Right lung (tissue), 10 donors: Measurements from ENCODE around the gene PHF14. TPM values are rescaled to one million over a fixed set of nuclear protein-coding genes. Genes with fewer than 3 reads are reported as not detected.
"Not testable (repeated sequence)": the region's sequence is repeated elsewhere in the genome, so short reads cannot be mapped to it uniquely, and the experiment has no call there.

Experiments
- DNase-seq, 2 donors: peaks; one replicate each; pipeline ENCODE4 v3.0.0-alpha.2; 2013
- long read RNA-seq, 8 donors: transcript quantifications; one replicate each; lab custom pipeline, GENCODE V29; 2026
- polyA plus RNA-seq, 5 donors: library from polyadenylated mRNA; unstranded; fragments of 120-200 nt; gene quantifications; one replicate each; pipeline versions ENCODE4 v1.2.1 to v1.2.3, GENCODE V29; 2013; ENCODE audit warnings: inconsistent platforms in 1 of 5, low replicate concordance in 1 of 5; ENCODE audit not compliant: insufficient read length in 5 of 5, insufficient read depth in 1 of 5

Gene PHF14
- polyA plus RNA-seq: 10 to 100 TPM; 57.9 to 83.7 (median 70.1) TPM
- long read RNA-seq, donor 1, partial matches to known transcripts: 36 of 45 reads
- long read RNA-seq, donor 1, other reads (novel, unspliced or antisense): 0 of 45 reads
- long read RNA-seq, donor 2, partial matches to known transcripts: 6 of 11 reads
- long read RNA-seq, donor 2, other reads (novel, unspliced or antisense): 0 of 11 reads
- long read RNA-seq, donor 3, partial matches to known transcripts: 47 of 58 reads
- long read RNA-seq, donor 3, other reads (novel, unspliced or antisense): 0 of 58 reads
- long read RNA-seq, donor 4, partial matches to known transcripts: 23 of 32 reads
- long read RNA-seq, donor 4, other reads (novel, unspliced or antisense): 0 of 32 reads
- long read RNA-seq, donor 5, transcript PHF14-205 (2 exons, 695 nt): major isoform, 7 of 55 reads
- long read RNA-seq, donor 5, partial matches to known transcripts: 43 of 55 reads
- long read RNA-seq, donor 5, other reads (novel, unspliced or antisense): 0 of 55 reads
- long read RNA-seq, donor 6, transcript PHF14-205 (2 exons, 695 nt): major isoform, 7 of 43 reads
- long read RNA-seq, donor 6, partial matches to known transcripts: 32 of 43 reads
- long read RNA-seq, donor 6, other reads (novel, unspliced or antisense): 0 of 43 reads
- long read RNA-seq, donor 7, partial matches to known transcripts: 8 of 10 reads
- long read RNA-seq, donor 7, other reads (novel, unspliced or antisense): 0 of 10 reads
- long read RNA-seq, donor 8, partial matches to known transcripts: 0 of 4 reads
- long read RNA-seq, donor 8, other reads (novel, unspliced or antisense): 0 of 4 reads

GRCh38 chr7:10973061-10973941 is at the start of gene PHF14:
TSS of gene PHF14 (plus strand) at chr7:10973872. CDS start at chr7:10974324, 452 bp downstream.
- peak; percentile 96 to 97 for DNase-seq

- no peak for DNase-seq
Measured at GRCh38 chr7:10924370-10924769, 49.3 kb upstream of the PHF14 start.

- DNase-seq: not testable (repeated sequence)
Measured at GRCh38 chr7:10928203-10928602, 45.5 kb upstream of the PHF14 start.

GRCh38 chr7:10930551-10930950 is 43.1 kb upstream of the PHF14 start:
- DNase-seq: no peak

GRCh38 chr7:10931161-10931560 is 42.5 kb upstream of the PHF14 start:
- DNase-seq: no peak

GRCh38 chr7:10934292-10934691 is 39.4 kb upstream of the PHF14 start:
- peak; percentile 70 to 76 for DNase-seq

GRCh38 chr7:10939237-10939910 is 34.3 kb upstream of the PHF14 start:
- no peak for DNase-seq

GRCh38 chr7:10939911-10940703 is 33.6 kb upstream of the PHF14 start:
- peak; percentile 98 for DNase-seq

GRCh38 chr7:10940704-10941355 is 32.8 kb upstream of the PHF14 start:
- DNase-seq: no peak

- no peak for DNase-seq
Measured at GRCh38 chr7:10950494-10950893, 23.2 kb upstream of the PHF14 start.

GRCh38 chr7:10950974-10951578 is 22.6 kb upstream of the PHF14 start:
- DNase-seq: not testable (repeated sequence)

GRCh38 chr7:10952588-10952987 is 21.1 kb upstream of the PHF14 start:
- DNase-seq: no peak

GRCh38 chr7:10953078-10953750 is 20.5 kb upstream of the PHF14 start:
- not testable (repeated sequence) for DNase-seq

- DNase-seq: no peak
Measured at GRCh38 chr7:10956528-10956927, 17.1 kb upstream of the PHF14 start.

- DNase-seq: not testable (repeated sequence)
Measured at GRCh38 chr7:10960242-10960641, 13.4 kb upstream of the PHF14 start.

- DNase-seq: not testable (repeated sequence)
Measured at GRCh38 chr7:10965016-10965415, 8.7 kb upstream of the PHF14 start.

- DNase-seq: no peak
Measured at GRCh38 chr7:10972174-10972573, 1.5 kb upstream of the PHF14 start.
